Measurements from ENCODE around the gene GRP. TPM values are rescaled to one million over a fixed set of nuclear protein-coding genes. Genes with fewer than 3 reads are reported as not detected.

Gene GRP
- total RNA-seq, 1 donor from 2014 or later: not detected

DNA sequence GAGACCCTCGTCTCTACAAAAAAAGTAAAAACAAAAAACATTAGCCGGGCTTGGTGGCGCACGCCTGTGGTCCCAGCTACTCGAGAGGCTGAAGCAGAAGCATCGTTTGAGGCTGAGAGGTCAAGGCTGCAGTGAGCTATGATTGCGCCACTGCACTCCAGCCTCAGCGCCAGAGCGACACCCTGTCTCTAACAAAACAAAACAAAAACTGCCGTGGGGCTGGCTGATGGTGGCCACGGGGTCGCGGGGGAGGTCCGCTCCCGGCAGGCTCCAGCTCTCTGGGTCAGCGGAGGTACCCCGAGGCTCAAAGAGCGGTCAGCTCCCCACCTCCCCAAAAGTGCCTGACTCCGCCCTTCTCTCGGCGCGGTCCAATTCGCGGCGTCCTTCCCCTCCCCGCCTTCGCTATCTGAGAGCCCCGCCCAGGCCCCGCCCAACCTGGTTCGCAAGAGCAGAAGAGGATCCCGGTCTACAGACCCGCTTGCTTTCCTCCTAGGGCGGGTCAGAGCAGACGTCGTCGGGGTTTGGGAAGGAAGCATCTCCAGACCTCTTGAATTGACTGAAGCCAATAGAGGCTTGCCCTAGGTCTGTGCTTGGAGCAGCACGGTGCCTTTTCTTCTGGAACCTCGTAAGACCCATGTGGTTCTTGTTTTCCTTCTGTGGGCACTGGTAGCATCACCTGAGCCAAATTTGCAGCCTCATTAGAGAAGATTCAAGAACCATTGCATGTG lies 45.5 kb downstream of the GRP start:
- Mint-ChIP-seq H3K27ac (no peak overlapping the region), H3K4me3 (peak overlapping the region; percentile 54), H3K4me1 (ENCODE audit: low read depth) (peaks cover 13% of the 10 kb centered on the region), H3K9me3 (no peaks in the 10 kb centered on the region), H3K36me3 (ENCODE audit: low read depth) (no peaks in the 10 kb centered on the region), H3K27me3 (ENCODE audit: insufficient read depth) (peaks cover 72% of the 10 kb centered on the region)
- intact Hi-C loops (cut with micrococcal nuclease): loop anchor here (1.0 to 5.0 kb wide), 3 partner anchors 8 to 128 kb away; partner anchors contain the start of genes LMAN1, RAX and SEC11C
- peak; percentile 22 for DNase-seq (ENCODE audit: low spot score)

DNA sequence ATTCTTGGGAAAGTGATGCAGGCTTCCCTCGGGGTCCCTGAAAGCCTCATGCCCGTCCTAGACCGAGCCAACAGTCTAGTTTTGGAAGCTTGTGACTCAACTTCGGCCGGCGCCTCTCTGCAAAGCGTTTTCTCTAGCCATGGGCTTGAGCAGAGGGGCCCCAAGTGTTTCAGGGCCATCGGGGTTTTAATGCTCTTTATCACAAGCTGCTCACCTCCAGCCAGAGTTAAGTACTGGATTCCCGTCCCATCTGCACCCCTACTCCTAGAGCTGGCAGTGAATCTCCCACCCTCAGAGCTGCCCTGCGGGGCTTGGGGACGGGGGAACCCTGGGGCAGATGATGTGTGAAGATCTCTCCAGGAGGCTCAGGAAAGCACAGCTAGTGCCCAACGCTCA lies 46.0 kb downstream of the GRP start:
- no peak for DNase-seq (ENCODE audit: low spot score)
- Mint-ChIP-seq H3K27me3 (ENCODE audit: insufficient read depth) (peaks cover 73% of the 10 kb centered on the region), H3K4me1 (ENCODE audit: low read depth) (peaks cover 13% of the 10 kb centered on the region), H3K36me3 (ENCODE audit: low read depth) (no peaks in the 10 kb centered on the region), H3K4me3 (peak overlapping the region; percentile 54), H3K9me3 (no peaks in the 10 kb centered on the region), H3K27ac (no peak overlapping the region)
- intact Hi-C loops (cut with micrococcal nuclease): loop anchor here (1.0 to 5.0 kb wide), 3 partner anchors 7 to 129 kb away; partner anchors contain the start of genes LMAN1, RAX and SEC11C

DNA sequence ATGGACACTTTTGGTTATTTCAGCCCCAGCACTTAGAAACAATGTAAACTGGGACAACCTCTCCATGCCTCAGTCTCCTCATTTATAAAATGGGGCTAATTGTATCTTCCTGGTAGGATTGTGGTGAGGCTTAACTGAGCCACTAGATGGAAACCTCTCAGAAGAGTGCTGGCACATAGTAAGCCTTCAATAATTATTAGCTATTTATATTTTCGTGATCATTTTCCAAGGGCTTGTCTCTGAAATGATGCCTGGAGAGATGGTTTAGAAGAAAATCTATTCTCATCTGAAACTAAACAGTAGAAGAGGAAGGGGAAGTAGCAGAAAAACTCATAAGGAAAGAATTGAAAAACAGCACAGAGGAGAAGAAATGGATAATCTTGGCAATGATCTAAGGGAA lies 46.5 kb downstream of the GRP start:
- Mint-ChIP-seq H3K4me3 (peak overlapping the region; percentile 8), H3K36me3 (ENCODE audit: low read depth) (no peaks in the 10 kb centered on the region), H3K27ac (no peak overlapping the region), H3K9me3 (no peaks in the 10 kb centered on the region), H3K4me1 (ENCODE audit: low read depth) (peaks cover 13% of the 10 kb centered on the region), H3K27me3 (ENCODE audit: insufficient read depth) (peaks cover 77% of the 10 kb centered on the region)
- intact Hi-C loops (cut with micrococcal nuclease): loop anchor here (5.0 kb wide), 1 partner anchor 129 kb away; the partner anchor contains the start of gene SEC11C
- DNase-seq (ENCODE audit: low spot score): no peak

DNA sequence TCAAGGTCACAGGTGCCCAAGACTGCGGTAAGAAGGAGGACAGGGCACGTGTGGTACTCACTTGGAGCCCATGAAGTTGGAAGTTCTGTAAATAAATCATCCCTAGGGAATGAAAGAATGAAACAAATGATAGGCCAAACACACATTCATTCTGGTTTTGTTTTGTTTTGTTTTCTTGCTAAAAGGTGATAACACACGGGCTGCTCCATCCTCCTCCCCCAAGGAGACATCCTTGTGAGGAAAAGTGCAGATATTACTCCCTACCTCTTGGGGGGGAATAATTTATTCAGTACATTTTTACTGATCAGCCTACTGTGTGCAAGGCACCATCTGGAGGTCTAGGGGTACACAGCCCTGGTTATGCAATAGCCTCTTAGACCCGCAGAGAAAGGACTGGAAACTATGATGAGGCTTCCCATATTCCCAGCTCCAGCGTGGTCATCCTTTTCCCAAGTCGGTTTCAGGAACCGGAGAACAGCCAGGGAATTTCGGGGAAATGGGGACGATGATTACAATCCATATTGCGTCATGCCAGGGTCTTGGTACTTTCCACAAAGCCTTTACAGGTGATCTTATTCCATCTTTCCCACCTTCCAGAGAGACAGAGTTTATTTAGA lies 47.0 kb downstream of the GRP start:
- Mint-ChIP-seq H3K4me1 (ENCODE audit: low read depth) (peaks cover 13% of the 10 kb centered on the region), H3K27me3 (ENCODE audit: insufficient read depth) (peaks cover 80% of the 10 kb centered on the region), H3K36me3 (ENCODE audit: low read depth) (no peaks in the 10 kb centered on the region), H3K4me3 (no peak overlapping the region), H3K9me3 (no peaks in the 10 kb centered on the region), H3K27ac (no peak overlapping the region)
- DNase-seq (ENCODE audit: low spot score): no peak
- intact Hi-C loops (cut with micrococcal nuclease): loop anchor here (5.0 kb wide), 1 partner anchor 130 kb away; the partner anchor contains the start of gene SEC11C

DNA sequence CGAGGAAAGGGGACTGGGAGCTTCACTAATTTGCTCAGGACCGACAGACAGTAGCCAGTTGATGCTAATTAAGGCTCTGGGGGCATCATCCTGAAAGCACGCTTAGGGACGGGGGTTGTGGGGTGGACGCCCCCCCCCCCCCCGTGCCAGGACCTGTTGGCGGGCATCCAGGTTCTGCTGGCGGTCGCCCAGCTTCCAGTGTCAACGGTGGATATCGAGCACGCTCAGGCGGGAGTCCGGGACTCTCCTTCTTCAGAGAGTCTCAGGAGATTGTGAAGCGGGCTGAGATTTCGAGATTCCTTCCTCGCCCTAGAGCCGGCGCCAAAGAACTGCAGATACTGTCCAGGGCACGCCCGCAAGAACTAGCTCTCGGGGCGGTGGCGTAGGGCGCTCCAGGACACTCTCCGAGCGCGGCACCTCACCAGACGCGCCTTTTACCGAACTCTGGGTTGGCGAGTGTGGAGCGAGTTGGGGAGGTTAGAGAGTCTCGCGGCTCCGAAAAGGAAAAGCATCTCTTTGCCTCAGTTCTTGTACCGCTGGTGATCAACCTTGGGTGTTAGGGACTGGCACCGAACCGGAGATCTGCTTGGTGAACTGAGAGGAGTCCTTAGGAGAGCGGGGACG lies 47.7 kb downstream of the GRP start:
- intact Hi-C loops (cut with micrococcal nuclease): loop anchor here (2.0 to 5.0 kb wide), 2 partner anchors 130 to 1831 kb away; partner anchors contain the start of gene SEC11C
- no peak overlapping the region for H3K4me3 Mint-ChIP-seq
- no peak for DNase-seq (ENCODE audit: low spot score)
- no peaks in the 10 kb centered on the region for H3K9me3 Mint-ChIP-seq
- no peak overlapping the region for H3K27ac Mint-ChIP-seq
- no peaks in the 10 kb centered on the region for H3K36me3 Mint-ChIP-seq (ENCODE audit: low read depth)
- peaks cover 80% of the 10 kb centered on the region for H3K27me3 Mint-ChIP-seq (ENCODE audit: insufficient read depth)
- H3K4me1 Mint-ChIP-seq (ENCODE audit: low read depth): peaks cover 13% of the 10 kb centered on the region

DNA sequence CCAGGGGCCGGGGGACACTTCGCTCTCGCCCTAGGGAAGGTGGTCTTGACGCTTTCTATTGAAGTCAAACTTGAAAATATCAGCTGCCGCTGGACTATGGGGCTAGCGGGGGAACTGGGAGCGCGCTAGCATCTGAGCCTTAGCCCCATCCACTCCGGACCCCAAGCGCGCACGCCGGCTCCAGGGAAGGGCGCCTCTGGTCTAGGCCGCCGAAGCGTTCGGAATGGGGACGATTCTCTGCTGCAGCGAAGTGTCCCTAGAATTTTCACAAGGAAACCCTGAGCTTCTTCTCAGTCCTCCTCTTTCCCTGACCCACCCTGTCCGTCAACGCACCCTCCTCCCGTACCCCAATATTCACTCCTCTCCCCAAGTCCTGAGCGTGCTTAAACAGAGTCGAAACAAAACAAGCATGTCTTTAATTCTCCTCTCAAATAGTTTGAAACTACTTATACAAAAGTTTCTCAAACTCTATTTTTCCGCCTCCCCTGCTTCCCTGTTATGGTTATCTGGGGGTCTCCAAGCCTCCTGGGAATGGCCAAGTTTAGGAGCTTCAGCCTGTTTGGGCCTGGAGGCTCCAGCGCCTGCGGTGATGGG lies 48.3 kb downstream of the GRP start:
- H3K4me3 Mint-ChIP-seq: no peak overlapping the region
- intact Hi-C loops (cut with micrococcal nuclease): loop anchor here (2.0 to 5.0 kb wide), 2 partner anchors 131 to 1831 kb away; partner anchors contain the start of gene SEC11C
- H3K4me1 Mint-ChIP-seq (ENCODE audit: low read depth): peaks cover 13% of the 10 kb centered on the region
- DNase-seq (ENCODE audit: low spot score): no peak
- no peak overlapping the region for H3K27ac Mint-ChIP-seq
- no peaks in the 10 kb centered on the region for H3K36me3 Mint-ChIP-seq (ENCODE audit: low read depth)
- H3K27me3 Mint-ChIP-seq (ENCODE audit: insufficient read depth): peaks cover 76% of the 10 kb centered on the region
- H3K9me3 Mint-ChIP-seq: no peaks in the 10 kb centered on the region

DNA sequence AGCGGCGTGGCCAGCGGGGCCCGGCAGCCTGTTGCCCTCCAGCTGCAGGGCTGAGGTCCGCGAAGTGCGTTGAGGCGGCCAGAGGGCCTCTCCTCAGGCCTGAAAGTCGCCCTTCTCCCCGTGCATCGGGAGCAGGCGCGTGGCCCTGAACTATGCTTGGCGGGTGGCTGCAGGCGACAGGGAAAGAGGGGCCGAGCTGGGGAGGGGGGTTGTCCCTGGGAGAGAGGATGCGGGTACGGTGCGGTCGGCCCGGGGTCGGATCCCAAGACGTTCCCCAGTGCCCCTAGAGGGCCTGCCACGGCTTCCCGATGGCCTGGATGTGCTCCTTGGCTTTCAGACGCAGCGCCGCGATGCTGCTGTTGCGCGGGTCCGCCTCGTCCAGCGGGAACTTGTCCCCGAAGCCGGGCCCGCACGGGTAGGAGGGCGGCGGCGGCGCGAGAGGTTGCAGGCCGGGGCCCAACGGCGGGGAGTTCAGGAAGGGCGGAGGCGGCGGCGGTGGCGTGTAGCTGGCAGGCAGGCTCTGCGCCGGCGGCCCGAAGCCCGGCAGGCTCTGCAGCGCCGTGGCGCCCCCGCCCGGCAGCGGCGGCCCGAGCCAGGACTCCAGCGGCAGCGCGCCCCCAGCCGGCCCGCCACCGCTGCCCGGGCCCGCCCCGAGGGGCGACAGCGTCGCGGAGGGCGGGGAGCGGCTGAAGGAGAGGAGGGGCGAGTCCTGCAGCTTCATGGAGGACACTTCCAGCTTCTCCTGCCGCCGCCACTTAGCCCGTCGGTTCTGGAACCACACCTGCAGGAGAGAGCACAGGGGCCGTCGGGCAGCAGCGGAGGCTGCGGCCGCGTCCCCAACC lies 49.0 kb downstream of the GRP start:
- H3K27me3 Mint-ChIP-seq (ENCODE audit: insufficient read depth): peaks cover 74% of the 10 kb centered on the region
- H3K27ac Mint-ChIP-seq: no peak overlapping the region
- H3K36me3 Mint-ChIP-seq (ENCODE audit: low read depth): no peaks in the 10 kb centered on the region
- H3K9me3 Mint-ChIP-seq: no peaks in the 10 kb centered on the region
- H3K4me3 Mint-ChIP-seq: peak overlapping the region; percentile 49
- H3K4me1 Mint-ChIP-seq (ENCODE audit: low read depth): peaks cover 13% of the 10 kb centered on the region
- intact Hi-C loops (cut with micrococcal nuclease): loop anchor here (1.0 to 5.0 kb wide), 3 partner anchors 132 to 1832 kb away; partner anchors contain the start of gene SEC11C
- DNase-seq (ENCODE audit: low spot score): peak; percentile 14

DNA sequence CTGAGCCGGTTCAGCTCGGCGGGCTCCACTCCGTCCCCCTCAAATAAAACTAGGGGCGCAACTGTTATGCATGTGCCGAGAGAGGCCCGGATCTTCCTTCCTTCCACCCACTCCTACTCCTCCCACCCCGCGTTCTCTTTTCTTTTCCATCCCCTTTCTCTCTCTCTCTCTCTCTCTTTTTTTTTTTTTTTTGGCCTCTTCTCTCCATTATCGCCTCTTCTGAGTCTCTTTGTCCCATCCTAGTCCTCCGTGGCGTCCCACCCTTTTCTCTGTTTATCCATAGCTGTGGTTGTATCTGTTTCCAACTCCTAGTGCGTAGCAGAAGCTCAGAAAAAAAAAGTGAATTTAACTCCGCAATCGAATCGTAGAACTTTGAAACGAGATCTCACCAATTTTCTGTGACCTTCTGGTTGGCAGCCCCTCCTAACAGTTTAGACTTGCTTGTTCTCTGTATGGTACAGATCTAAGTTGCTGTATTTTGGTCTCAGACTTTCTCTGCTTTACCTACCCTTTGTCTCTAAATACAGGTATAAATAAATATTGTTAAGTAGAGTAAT lies 49.7 kb downstream of the GRP start:
- H3K4me1 Mint-ChIP-seq (ENCODE audit: low read depth): peaks cover 13% of the 10 kb centered on the region
- H3K36me3 Mint-ChIP-seq (ENCODE audit: low read depth): no peaks in the 10 kb centered on the region
- intact Hi-C loops (cut with micrococcal nuclease): loop anchor here (1.0 to 10.0 kb wide), 5 partner anchors 132 to 1833 kb away; partner anchors contain the start of genes ATP8B1, CCBE1 and SEC11C
- H3K9me3 Mint-ChIP-seq: no peaks in the 10 kb centered on the region
- peak overlapping the region; percentile 49 for H3K4me3 Mint-ChIP-seq
- no peak for DNase-seq (ENCODE audit: low spot score)
- peaks cover 76% of the 10 kb centered on the region for H3K27me3 Mint-ChIP-seq (ENCODE audit: insufficient read depth)
- peak overlapping the region; percentile 67 for H3K27ac Mint-ChIP-seq

DNA sequence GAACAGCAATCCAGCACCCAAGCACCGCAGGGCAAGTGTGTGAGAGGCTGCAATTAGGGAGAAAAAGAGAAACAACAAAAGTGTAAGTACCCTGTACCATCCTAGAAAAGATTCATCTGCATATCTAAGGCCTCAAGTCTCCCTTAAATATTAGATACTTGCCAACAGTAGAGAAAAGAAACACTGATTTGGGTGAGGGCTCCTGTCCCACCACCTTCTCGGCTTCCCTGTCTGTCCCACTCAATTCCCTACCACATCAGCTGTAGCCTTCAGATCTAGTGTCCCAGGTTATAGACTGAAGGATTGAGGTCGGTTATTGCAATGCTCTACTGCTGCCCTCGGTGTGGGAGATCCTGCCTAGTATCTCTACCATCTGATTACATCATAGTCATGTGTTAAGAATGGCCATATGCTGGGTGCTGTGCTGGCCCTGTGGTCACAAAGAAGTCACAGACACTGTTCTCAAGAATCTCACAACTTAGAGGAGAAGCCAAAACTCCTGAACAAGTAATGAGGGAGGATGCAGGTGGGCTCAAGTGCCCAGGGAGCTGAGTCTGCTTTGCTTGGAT lies 50.8 kb downstream of the GRP start:
- intact Hi-C loops (cut with micrococcal nuclease): loop anchor here (5.0 to 10.0 kb wide), 2 partner anchors 427 to 1466 kb away; partner anchors contain the start of genes ATP8B1 and CCBE1
- Mint-ChIP-seq H3K4me1 (ENCODE audit: low read depth) (peaks cover 13% of the 10 kb centered on the region), H3K27ac (no peak overlapping the region)

DNA sequence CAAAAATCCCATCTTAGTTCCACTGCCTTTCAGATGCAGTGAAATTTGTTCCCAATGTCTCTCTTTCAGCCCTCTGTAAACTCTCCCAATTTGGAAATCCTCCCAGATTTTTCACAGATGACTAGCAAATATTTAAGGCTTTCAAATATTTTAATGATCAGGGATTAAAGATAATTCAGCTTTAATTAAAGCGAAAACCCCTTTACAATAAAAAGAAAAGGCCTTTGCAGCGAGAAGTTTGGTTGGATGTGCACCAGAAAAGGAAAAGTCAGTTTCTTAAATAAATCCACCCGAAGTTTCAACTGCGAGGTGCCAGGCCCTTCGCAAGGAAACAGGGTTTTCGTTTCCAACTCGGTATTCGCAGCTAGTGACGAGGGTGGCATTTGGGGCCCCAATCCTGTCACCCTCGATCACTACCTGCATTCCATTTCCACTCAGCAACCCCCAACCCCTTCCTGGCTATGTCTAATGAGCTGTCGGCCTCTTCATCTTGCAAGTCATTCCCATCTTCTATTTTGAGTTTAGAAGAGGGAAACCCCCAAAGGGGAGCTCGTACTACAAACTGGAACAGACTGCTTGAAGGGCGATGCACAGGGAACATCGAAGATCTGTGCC lies 51.8 kb downstream of the GRP start:
- Mint-ChIP-seq H3K36me3 (ENCODE audit: low read depth) (no peaks in the 10 kb centered on the region), H3K27me3 (ENCODE audit: insufficient read depth) (peaks cover 77% of the 10 kb centered on the region), H3K27ac (no peak overlapping the region), H3K4me1 (ENCODE audit: low read depth) (peaks cover 13% of the 10 kb centered on the region), H3K9me3 (no peaks in the 10 kb centered on the region), H3K4me3 (no peak overlapping the region)
- no peak for DNase-seq (ENCODE audit: low spot score)
- intact Hi-C loops (cut with micrococcal nuclease): loop anchor here (2.0 to 10.0 kb wide), 3 partner anchors 51 to 1467 kb away; partner anchors contain the start of genes ATP8B1, CCBE1 and GRP

More for the DNA sequence above, 50.8 kb downstream of the GRP start:
- no peak overlapping the region for H3K4me3 Mint-ChIP-seq
- H3K36me3 Mint-ChIP-seq (ENCODE audit: low read depth): no peaks in the 10 kb centered on the region
- H3K9me3 Mint-ChIP-seq: no peaks in the 10 kb centered on the region
- no peak for DNase-seq (ENCODE audit: low spot score)
- H3K27me3 Mint-ChIP-seq (ENCODE audit: insufficient read depth): peaks cover 76% of the 10 kb centered on the region
